Large intestine (tissue), 3 donors: ENCODE results near the gene CST6. TPM values are rescaled to one million over a fixed set of nuclear protein-coding genes. Genes with fewer than 3 reads are reported as not detected.

Source experiments
- DNase-seq, 2 donors: peaks; one replicate each; pipeline versions ENCODE4 v3.0.0 to v3.0.0-alpha.2; 2013
- H3K27ac ChIP-seq: one replicate; pipeline ENCODE4 v1.5.1; 2013; ENCODE audit warnings: low read length
- H3K27me3 ChIP-seq: 2 replicates; pipeline ENCODE4 v1.6.1; 2013; ENCODE audit warnings: low read length; ENCODE audit not compliant: control insufficient read depth, insufficient read depth
- H3K36me3 ChIP-seq: 2 replicates; pipeline ENCODE4 v1.6.1; 2013; ENCODE audit warnings: low read length; ENCODE audit not compliant: control insufficient read depth, insufficient read depth
- H3K4me1 ChIP-seq: one replicate; pipeline ENCODE4 v1.6.1; 2013; ENCODE audit warnings: low read length; ENCODE audit not compliant: control insufficient read depth, insufficient read depth
- H3K4me3 ChIP-seq: one replicate; pipeline ENCODE4 v1.5.1; 2013; ENCODE audit warnings: low read length
- H3K9me3 ChIP-seq: one replicate; pipeline ENCODE4 v1.6.1; 2013; ENCODE audit warnings: mild to moderate bottlenecking, low read depth, low read length, moderate library complexity; ENCODE audit not compliant: control insufficient read depth
- WGBS: methylation state at CpG from one replicate; pipeline ENCODE4 v1.1.5; 2013; ENCODE audit warnings: low lambda C conversion rate; ENCODE audit not compliant: insufficient coverage; 5-methylcytosine and 5-hydroxymethylcytosine counted together
- polyA plus RNA-seq: library from polyadenylated mRNA; unstranded; fragments of 120-200 nt; gene quantifications from one replicate; pipeline ENCODE4 v1.2.1, GENCODE V29; 2013

Gene CST6
- polyA plus RNA-seq, 1 donor: 1.7 TPM

DNA sequence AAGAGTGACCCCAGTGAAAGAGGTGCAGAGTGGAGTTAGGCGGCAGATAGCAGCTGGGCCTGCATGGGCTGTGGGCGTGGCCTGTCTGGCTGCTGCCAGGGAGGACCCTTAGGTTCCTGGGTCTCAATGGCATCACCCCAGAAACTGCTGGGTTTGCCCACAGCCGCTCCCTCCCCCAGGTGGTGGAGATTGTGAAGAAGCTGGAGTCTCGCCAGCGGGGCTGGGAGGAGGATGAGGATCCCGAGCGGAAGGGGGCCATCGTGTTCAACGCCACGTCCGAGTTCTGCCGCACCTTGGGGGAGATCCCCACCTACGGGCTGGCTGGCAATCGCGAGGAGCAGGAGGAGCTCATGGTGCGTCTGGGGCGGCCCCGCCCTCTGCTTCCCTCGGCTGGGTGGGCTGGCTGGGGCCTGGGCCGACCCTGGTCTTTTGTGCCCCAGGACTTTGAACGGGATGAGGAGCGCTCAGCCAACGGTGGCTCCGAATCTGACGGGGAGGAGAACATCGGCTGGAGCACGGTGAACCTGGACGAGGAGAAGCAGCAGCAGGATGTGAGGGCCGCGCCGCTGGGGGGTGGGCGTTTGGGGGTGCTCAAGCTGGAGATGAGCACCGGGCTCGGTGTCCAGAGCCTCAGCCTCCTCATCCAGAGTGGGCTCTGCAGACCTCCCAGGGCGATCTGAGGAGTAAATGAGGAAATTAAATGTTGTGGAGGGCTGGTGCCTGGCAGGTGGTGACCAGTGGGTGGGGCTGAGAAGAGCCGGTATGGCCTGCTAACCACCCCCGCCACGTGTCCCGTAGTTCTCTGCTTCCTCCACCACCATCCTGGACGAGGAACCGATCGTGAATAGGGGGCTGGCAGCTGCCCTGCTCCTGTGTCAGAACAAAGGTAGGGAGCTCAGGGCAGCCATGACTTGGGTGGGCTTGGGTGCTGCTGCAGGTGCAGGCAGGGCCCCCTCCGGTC, 35.3 kb upstream of the CST6 start:
- no peak overlapping the region for H3K27ac ChIP-seq
- H3K4me3 ChIP-seq: no peak overlapping the region
- no peak for DNase-seq
- H3K9me3 ChIP-seq: no peaks in the 10 kb centered on the region
- peaks cover 42% of the 10 kb centered on the region for H3K36me3 ChIP-seq
- H3K4me1 ChIP-seq: no peaks in the 10 kb centered on the region
- no CpG with 5 or more reads among the region's 43 CpGs for WGBS
- no peaks in the 10 kb centered on the region for H3K27me3 ChIP-seq

DNA sequence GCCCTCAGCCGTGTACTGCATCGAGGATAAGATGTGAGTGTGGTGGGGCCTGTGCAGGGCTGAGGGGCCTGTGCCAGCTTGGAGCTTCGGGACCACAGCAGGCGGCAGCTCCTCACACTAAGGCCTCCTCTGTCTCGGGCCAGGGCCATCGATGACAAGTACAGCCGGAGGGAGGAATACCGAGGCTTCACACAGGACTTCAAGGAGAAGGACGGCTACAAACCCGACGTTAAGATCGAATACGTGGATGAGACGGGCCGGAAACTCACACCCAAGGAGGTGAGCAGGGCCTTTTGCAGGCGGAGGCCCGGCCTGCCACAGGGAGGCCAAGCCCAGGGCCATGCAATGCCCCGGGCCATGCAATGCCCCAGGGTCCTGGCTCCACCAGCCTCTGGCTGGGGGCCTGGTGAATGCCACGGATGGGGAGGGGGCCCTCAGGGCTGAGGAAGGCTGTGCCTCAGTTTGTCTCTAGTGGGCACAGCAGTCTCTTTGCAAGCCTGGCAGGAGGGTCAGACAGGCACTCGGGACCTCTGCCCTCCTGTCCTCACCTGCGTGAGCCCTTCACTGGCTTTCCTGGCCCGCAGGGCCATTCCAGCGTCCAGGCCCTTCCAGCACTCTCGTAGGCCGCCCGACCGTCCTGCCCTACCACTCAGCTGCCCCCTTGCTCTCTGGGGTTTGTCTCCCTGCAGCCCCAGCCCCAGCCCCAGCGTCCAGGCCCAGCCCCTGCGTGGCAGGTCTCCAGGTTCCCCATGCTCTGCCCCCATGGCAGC, 34.0 kb upstream of the CST6 start:
- Histone ChIP-seq H3K4me3 (no peak overlapping the region), H3K9me3 (no peaks in the 10 kb centered on the region), H3K27ac (no peak overlapping the region), H3K36me3 (peaks cover 40% of the 10 kb centered on the region), H3K27me3 (no peaks in the 10 kb centered on the region), H3K4me1 (no peaks in the 10 kb centered on the region)
- 96% methylated on average over 5 of the region's 29 CpGs for WGBS
- no peak for DNase-seq

- WGBS: no CpG with 5 or more reads among the region's 34 CpGs
- H3K9me3 ChIP-seq: no peaks in the 10 kb centered on the region
- H3K4me1 ChIP-seq: no peaks in the 10 kb centered on the region
- H3K36me3 ChIP-seq: peaks cover 37% of the 10 kb centered on the region
- H3K4me3 ChIP-seq: no peak overlapping the region
- no peak overlapping the region for H3K27ac ChIP-seq
- H3K27me3 ChIP-seq: no peaks in the 10 kb centered on the region
- DNase-seq: no peak
These were observed 33.2 kb upstream of the CST6 start for GRCh38 chr11:65978391-65979238.

DNA sequence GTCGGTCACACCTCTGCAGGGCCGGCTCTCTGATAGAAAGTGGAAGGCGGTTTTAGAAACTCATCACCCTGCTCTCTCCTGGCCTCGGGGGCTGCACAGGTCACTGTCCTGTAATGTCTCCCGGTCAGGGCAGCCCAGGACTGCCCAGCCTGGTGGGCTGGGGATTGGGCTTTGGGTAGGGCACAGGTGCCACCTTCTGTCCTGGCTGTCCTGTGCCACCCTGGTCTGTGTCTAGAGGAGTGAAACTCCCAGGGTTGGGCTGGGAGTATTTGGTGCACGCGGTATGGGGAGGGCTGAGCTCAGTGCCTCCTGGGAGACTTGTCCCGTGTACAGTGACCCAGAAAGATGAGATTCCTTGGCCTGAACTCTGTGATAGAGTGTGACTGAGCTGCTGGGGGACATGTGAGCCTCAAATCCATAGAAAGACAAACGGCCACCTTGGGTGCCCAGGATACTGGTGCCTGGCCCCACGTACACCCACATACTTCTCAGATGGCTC, 32.5 kb upstream of the CST6 start:
- Histone ChIP-seq H3K36me3 (peaks cover 37% of the 10 kb centered on the region), H3K27ac (no peak overlapping the region), H3K9me3 (no peaks in the 10 kb centered on the region), H3K4me3 (no peak overlapping the region), H3K27me3 (no peaks in the 10 kb centered on the region), H3K4me1 (no peaks in the 10 kb centered on the region)
- WGBS: 100% methylated on average over 1 of the region's 10 CpGs
- DNase-seq: no peak

GRCh38 chr11:65981101-65981740, 30.6 kb upstream of the CST6 start:
- WGBS: no CpG with 5 or more reads among the region's 12 CpGs
- H3K4me3 ChIP-seq: no peak overlapping the region
- peaks cover 30% of the 10 kb centered on the region for H3K36me3 ChIP-seq
- no peaks in the 10 kb centered on the region for H3K27me3 ChIP-seq
- H3K4me1 ChIP-seq: no peaks in the 10 kb centered on the region
- DNase-seq: no peak
- H3K27ac ChIP-seq: no peak overlapping the region
- H3K9me3 ChIP-seq: no peaks in the 10 kb centered on the region

- DNase-seq: no peak
- Histone ChIP-seq H3K4me1 (no peaks in the 10 kb centered on the region), H3K27ac (no peak overlapping the region), H3K4me3 (no peak overlapping the region), H3K36me3 (peaks cover 20% of the 10 kb centered on the region), H3K9me3 (no peaks in the 10 kb centered on the region), H3K27me3 (no peaks in the 10 kb centered on the region)
- WGBS: 100% methylated on average over 1 of the region's 16 CpGs
These were observed 29.6 kb upstream of the CST6 start for GRCh38 chr11:65981972-65982823.

- no peak for DNase-seq
- no peak overlapping the region for H3K27ac ChIP-seq
- WGBS: 90% methylated on average over 3 of the region's 22 CpGs
- H3K4me1 ChIP-seq: no peaks in the 10 kb centered on the region
- H3K36me3 ChIP-seq: peaks cover 12% of the 10 kb centered on the region
- no peaks in the 10 kb centered on the region for H3K27me3 ChIP-seq
- H3K9me3 ChIP-seq: no peaks in the 10 kb centered on the region
- H3K4me3 ChIP-seq: no peak overlapping the region
These were observed 28.8 kb upstream of the CST6 start for GRCh38 chr11:65982824-65983588.

GRCh38 chr11:65983589-65983987, 28.2 kb upstream of the CST6 start:
- WGBS: no CpG with 5 or more reads among the region's 5 CpGs
- DNase-seq: no peak
- H3K9me3 ChIP-seq: no peaks in the 10 kb centered on the region

More at GRCh38 chr11:65983589-65983987, 28.2 kb upstream of the CST6 start:
- H3K4me3 ChIP-seq: no peak overlapping the region
- H3K27ac ChIP-seq: no peak overlapping the region
- H3K4me1 ChIP-seq: no peaks in the 10 kb centered on the region
- peaks cover 8% of the 10 kb centered on the region for H3K36me3 ChIP-seq
- no peaks in the 10 kb centered on the region for H3K27me3 ChIP-seq
